HG03558 (cell line): Measurements from ENCODE around the gene SLC35E1.

Experiments used
- ATAC-seq: cut with Tn5 transposase; IDR thresholded peaks from one replicate; pipeline ENCODE4 v1.9.1; 2021; ENCODE audit warnings: moderate number of reproducible peaks; ENCODE audit not compliant: unreplicated experiment; ENCODE audit errors: extremely low read depth

SLC35E1 gene

DNA sequence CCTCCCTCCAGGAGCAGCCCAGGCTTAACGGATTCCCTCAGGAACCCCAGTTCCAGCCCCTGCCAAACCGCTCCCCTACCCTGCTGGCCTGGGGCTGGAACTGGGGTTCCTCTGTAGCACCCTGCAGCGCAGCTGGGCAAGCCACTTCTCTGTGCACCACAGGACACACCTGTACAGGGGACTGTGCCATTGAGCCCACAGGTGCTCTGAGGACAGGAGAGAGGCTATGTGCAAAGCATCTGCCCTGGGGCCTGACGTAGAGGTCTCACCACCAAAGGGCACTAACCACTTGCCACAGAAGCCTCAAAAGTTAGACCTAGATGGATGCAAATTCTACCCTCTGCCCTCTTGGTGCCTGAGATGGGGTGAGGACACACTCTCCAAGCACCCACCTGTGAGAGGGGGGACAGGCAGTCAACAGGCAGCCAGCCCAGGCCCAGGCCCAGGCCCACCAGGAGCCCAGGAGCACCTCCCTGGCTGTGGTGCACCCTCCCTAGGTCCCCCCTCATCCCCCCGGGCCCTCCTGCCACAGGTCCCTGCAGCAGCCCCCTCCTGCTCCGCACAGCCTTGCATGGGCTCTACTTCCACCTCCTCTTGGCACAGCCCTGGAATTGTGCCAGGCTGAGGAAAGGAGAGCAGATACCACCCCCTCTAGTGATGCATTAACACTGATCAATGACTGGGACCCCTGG, 27.6 kb upstream of the SLC35E1 start:
- ATAC-seq = no peak

DNA sequence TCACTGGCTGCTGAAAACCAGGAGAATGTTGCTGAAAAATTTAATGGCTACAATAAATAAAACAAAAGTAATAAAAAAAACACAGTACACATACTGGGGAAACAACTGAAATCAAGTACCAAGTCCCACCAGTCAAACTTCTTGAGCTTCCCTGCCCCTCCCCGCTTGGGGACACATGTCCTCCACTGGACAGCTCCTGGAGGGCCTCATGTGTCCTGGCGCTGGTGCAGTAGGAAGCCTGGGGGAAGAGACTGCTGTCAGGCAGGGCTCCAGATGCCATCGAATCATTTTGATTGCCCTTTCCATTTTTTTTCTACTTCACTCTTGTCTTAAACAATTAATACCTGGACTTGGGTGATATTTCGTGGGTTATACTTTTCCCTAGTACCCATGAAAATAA, 26.6 kb upstream of the SLC35E1 start:
- no peak for ATAC-seq

DNA sequence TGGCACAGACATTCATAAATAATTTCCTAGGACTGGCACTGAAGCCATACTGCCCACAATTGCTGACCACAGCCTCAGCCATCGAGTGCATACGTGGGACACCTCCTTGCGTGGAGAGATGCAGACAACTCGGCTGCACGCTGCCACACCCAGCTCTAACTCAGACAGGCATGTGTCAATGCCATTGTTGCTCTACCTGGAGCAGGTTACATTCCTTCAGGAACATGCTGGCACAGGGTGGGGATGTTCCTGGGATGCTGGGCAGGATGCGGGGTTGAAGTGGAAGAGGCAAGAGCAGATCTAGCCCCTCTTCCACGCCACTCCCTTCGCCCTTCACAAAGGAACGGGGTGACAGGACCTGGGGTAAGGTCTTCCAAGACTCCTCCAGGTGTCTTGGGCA, 24.2 kb upstream of the SLC35E1 start:
- ATAC-seq = no peak

DNA sequence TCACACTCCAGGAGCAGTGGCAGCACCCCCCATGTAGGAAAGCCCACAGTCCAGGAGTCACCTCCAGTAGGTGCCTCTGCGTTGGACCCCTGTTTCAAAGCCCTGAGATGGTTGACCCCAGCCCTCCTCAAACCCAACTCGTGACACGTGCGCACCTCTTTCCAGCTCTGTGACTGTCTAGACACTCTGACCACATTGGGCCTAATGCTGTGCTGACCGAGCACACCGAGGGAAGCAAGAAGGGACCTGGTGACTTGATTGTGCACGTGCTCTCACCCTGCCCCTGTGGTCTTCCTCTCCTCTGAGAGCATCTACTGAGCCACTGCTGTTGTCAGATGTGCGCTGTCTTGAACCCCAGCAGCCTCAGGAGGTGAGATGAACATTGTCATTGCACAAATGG, 22.9 kb upstream of the SLC35E1 start:
- ATAC-seq = no peak

DNA sequence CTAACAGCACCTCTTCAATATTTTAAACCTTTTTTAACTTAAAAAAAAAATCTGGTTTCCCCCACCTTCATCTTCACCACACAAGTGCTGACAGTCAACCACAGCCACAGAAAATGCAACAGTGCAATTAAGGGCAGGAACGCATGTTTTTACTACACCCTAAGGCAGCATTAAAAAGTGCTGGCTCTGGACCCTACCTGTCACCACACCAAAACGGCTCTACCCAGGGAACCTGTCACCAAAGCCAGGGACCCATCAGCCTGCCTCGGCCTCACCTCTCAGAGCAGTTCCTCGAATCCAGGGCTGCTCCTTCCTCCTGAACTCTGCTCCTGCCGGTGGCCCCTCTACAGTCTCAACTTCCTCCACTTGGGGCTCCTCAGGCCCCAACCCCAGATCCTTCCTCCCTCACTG, 22.5 kb upstream of the SLC35E1 start:
- no peak for ATAC-seq

DNA sequence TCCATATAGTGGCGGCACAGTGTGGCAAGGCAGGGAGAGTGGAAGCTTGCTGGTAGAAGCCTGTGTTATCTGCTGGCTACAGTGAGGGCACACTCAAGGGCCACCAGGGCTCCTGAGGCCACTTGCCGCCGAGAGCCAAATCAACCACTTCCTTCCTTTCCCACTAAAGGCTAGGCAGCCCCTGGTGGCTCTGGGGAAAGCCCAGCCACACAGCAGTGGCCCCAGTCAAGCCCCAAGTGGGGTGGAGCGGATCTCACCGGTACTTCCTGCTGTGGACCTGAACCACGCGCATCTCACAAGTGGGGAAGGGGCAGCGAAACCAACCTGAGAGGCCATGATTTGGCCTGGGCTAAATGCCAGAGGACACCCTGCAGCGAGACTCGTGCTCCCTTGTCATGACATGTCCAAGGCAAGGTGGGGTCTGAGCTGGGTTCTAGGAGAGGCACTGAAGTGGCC, 21.9 kb upstream of the SLC35E1 start:
- ATAC-seq = no peak

DNA sequence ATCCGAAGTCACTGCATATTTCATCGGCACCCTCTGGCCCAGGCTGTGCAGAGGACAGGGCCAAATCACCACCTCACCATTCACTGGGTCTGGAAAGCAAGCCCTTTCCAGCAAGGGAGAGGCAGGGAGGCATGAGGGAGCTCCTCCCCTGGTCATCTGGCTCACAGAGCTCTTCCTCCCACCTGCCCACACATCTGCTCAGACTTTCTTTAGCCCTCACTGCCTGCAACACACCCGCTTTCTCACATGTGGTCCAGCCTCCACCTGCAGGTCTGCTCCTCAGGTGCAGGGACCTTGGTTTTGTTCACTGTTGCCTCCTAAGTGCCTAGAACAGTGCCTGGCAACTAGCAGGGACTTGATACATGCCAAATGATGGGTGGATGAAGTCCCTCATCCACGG, 21.0 kb upstream of the SLC35E1 start:
- no peak for ATAC-seq

DNA sequence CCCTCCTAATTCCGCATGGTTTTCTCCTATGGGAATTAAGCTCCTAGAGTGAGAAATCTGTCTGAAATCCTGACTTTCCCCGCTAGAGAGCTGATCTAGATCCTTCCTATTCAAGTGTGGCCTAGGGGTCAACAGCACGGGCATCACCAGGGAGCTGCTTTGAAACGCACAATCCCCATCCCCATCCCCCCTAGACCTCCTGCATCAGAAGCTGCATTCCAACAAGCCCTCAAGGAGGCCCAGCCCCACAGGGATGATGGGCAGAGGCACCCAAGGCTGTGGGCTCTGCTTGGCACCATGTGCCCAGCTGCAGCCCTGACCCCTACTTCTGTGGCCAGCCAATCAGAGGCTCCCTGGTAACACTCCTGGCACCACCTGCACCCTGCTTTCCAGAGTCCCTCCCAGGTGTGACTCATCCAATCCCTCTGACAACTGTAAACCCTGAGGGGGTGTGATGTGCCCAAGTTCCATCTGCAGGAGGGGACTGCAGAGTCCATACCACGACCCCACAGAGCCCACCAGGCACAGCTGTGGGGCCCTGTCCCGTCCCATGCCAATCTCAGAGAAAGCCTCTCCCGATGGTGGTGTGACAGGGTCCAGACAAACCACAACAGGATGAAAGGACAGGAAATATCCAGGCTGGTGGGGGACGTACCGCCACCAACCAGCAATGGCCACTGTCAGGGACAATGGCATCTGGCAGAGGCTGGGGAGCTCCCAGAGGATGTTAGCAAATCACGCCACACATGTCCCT, 19.8 kb upstream of the SLC35E1 start:
- ATAC-seq = no peak

DNA sequence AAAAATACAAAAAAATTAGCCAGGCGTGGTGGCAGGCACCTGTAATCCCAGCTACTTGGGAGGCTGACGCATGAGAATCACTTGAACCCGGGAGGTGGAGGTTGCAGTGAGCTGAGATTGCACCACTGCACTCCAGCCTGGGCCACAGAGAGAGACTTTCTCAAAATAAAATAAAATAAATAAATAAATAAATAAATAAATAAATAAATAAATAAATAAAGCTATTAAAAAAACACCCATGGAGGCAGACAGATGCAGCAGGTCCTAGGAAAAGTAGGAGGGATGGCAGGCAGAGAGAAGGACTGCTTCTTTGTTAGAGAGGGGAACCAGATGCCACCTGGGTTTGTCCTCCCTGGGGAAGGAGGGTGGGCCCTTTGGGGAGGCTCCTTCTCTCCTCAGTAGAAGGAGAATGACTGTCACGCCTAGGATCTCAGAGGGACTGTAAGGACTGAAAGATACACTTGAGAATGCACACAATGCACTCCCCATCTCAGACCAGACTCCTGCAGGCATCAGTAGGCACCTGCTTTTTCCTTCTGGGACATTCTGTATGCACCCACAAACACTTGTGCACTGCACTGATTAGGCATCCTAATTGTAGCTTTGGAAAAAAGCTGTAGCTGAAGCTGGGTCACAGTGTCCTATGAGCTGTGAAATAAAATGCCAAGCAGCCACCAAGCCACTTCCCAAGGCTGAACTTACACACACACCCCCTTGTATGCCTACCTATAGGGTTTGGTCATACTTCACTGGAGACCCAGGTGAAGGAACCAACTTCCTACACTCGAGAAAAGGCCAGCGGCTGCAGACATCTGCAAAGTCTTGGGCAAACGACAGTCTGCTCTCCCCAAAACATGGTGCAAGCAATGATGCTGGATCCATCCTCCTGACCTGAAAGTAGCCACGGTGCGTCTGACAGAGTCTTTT, 18.9 kb upstream of the SLC35E1 start:
- ATAC-seq = no peak

DNA sequence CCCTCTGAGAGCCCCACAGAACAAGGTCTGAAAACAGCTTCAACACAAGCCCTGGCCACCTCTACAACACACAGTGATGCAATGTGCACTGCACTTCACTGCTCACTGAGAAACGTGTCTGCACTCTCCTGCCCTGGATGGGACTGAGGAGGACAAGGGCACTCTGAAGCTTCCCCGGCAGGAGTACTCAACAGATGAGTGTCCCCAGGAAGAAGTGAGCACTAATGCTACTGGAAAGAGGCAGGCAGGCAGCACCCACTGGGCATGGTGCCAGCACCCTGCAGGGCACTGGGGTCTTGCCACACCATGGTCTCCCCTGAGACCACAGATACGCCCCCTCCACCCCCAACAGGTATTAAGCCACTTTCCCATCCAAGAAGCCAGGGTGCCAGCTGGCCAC, 17.7 kb upstream of the SLC35E1 start:
- ATAC-seq = no peak

DNA sequence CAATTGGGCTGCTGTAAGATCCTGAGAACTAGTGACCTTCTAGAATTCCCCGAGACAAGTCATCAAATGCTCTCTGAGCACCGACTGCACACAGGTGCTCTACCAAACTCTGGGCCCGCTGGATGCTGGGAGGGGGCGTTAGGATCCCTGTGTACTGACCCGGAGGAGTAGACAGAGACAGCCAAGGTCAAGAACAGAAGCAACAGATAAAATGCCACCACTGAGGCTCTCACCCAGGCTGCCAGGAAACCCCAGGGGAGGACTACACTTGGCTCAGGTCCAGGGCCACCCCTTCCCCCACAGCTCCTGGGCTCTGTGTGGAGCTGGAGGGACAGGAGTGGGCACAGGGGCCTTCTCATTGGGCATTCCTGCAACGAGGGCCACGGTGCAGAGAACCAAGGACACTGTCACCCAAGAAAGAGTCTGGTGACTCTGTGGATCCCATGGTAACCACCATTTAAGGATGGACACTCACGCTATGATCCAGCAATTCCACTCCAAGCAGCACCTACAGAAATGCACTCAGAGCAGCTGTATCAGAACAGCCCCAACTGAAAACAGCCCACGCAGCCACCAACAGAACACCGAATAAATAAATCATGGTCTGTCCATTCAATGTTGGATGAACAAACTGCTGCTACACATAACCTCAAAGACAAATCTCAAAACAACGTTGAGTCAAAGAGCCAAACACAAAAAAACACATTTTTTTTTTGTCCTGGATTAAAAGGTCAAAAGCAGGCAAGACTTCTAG, 16.8 kb upstream of the SLC35E1 start:
- ATAC-seq = no peak

DNA sequence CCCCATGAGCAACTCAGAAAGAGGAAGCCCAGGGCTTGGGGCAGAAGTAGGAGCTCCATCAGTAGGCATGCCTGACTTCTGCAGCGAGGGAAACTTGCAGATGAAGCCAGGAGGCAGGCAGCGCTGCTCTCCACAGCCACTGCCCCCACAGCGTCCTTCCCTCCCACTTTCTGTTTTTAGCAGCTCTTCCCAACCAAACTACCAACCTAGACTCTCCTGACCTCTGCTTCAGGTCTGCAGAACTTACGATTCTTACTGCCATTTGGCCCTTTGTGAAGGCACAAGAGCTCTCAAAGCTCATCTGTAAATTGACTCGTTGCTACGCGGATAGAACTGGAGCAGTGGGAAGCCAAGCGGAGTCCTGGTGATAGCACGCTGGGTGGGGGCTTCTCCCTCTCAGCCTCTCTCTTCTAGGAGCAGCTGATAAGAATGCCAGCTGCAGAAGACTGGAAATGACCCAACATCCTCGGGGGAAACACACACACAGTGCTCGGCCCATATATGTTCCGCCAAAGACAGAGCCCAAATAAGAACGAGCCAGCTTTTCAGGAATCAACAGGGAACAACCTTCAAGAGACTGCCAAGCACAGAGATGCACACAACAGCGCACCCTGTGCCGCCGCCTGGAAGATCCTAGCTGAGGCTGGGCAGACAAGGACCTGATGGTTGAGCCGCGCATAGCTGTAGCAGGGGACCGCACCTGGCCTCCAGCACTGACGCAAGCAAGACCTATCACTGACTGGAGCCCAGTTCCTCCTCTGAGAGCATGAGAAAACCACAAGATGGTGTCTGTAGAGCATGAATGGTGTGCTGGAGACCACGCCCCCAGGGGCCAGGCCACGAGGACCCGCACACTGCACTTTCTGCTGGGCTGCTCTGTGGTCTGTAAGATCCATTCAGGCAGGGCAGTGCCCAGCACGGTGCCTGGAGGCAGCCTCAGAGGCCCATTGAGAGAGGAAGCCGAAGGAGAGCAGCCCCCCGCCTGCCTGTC, 15.9 kb upstream of the SLC35E1 start:
- no peak for ATAC-seq

DNA sequence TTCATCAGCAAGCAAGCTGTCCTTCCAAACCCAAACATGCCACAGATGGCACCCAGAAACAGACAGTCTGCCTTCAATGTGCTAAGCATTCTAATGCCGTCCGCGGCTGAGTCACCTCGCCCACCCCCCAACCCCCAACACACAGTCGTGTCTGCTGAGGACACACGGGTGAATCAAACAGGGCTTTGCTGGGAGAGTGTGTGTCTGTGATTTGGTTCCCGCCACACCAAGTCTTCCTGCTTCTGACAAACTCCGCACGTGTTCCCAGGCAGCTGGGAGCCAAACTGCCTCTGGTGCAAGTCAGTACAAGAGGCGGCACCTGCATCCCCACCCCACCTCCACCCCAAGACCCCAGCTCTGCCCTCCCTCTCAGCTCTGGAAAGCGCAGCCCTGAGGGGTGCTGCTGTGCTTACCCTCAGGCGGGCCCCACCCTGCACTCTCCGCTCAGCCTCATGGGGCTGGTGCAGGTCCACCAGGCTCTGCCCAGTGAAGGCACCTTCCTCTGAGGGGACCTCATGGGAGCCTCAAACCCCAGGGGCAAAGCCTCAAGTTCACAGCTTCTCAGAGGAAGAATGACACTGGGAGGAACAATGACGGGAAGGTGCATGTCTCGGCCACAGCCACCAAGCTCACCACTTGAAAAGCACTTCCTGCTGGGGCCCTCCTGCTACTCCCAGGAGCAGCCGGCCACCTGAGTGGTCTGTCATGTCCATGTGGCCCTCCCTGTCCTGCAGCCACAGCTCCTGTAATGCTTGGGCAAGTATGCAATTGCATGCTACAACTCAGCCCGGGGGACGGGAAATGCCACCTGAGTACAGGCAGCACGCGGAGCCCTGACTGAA, 15.0 kb upstream of the SLC35E1 start:
- ATAC-seq = no peak

DNA sequence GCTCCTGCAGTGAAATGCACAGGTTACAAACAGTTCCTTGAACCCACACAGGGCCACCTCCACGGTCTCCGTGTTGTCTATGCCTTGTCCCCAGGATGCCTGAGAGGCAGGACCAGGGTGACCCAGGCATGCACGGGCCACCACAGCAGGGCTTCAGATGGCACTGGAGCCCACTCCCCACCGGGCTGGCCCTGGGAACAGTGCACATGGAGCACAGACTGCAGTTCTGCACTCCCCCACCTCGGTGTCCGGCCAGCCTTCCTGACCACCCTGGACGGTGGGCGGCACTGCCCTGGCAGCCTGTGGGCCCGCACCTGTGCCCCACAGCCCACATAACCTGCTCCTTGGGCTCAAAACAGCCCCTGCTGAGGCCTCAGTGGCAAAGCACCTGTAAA, 14.3 kb upstream of the SLC35E1 start:
- ATAC-seq = no peak

DNA sequence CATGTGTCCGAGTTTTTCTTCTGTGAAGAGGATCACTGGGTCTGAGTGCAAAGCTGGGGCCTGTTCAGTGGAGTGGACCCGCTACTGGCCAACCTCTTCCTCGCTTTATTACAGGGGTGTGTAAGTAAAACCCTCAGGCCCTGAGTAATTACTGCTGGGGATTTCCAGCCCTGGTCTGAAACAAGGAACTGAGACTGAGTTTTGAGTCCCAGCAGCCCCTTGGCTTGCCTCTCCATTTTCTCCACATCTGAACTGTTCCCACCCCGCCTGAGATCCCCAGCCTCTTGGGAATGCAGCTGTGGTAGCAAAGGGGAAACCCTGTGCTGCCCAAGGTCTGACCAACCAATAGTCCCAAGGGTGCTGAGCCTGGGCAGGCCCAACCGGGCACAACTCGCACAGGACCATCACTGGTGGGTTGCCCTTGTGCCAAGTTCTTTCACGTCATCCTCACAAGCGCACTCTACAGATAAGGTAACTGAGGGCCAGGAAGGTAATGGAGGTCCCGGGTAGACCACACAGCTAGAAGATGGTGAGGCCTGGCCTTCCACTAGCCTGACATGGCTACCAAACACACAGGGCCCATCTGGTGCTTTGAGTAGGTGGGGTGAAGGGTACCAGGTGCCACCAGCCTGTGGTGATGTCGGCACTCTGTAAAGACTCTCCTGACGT, 13.7 kb upstream of the SLC35E1 start:
- ATAC-seq = no peak

DNA sequence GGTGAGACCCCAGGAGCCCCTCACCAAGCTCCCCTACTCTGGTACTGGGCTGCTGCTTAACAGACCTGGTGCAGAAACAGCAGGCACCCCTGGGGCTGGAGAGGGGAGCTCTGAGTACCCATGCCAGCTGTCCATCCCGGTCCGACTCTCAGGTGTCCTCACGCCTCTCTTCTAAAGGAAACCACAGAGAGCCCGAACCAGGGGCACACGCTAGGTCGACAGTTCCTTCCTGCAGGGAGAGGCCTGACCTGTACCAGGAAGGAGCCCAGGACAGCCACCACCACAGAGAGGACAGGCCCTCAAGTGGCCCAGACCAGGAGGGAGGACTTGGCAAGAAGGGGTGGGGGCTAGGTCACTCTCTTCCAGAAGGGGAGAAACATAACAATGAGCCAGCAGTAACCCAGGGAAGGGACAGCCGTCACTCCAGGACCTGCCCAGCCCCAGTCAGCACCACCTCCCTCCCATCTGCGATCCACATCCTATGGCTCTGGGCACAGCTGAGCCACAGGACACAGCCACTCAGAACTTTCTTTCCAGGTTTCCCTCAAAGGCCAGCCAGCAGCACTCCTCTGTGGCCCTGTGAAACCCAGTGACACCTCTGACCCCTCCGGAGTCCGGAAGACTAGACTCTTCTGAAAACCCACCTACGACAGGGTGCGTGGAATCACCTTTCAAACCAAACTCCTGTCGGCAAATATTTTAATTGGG, 13.0 kb upstream of the SLC35E1 start:
- ATAC-seq = no peak
